Gastrocnemius medialis (tissue), 4 donors: ENCODE data around the gene KLHL28. TPM values are rescaled to one million over a fixed set of nuclear protein-coding genes. Genes with fewer than 3 reads are reported as not detected.

Source experiments
- ATAC-seq, 2 donors: fragments of 150-250 bp; one replicate each; pipeline ENCODE4 v1.9.1; 2016
- DNase-seq, 2 donors: peaks; one replicate each; pipeline ENCODE4 v3.0.0-alpha.2; 2019
- H3K27ac ChIP-seq, 4 donors: fragments of 200-600 bp; sonication (generic); 1 replicate in 1 of 4; 2 replicates in 3 of 4; pipeline ENCODE4 v1.5.1; 2016 to 2018; ENCODE audit warnings: mild to moderate bottlenecking in 2 of 4, moderate library complexity in 1 of 4
- H3K27me3 ChIP-seq, 3 donors: fragments of 200-600 bp; sonication (generic) in 2 of 3; 1 replicate in 1 of 3; 2 replicates in 2 of 3; pipeline versions ENCODE4 v1.5.1 to v1.6.0; 2016 to 2019; ENCODE audit warnings: mild to moderate bottlenecking in 1 of 3, moderate library complexity in 1 of 3
- H3K36me3 ChIP-seq, 2 donors: fragments of 200-600 bp; sonication (generic) in 1 of 2; one replicate each; pipeline ENCODE4 v1.5.1; 2017 to 2018
- H3K4me1 ChIP-seq, 2 donors: fragments of 200-600 bp; sonication (generic) in 1 of 2; one replicate each; pipeline ENCODE4 v1.5.1; 2016 to 2017; ENCODE audit warnings: mild to moderate bottlenecking in 2 of 2
- H3K4me3 ChIP-seq, 4 donors: fragments of 200-600 bp; sonication (generic) in 3 of 4; 1 replicate in 1 of 4; 2 replicates in 3 of 4; pipeline ENCODE4 v1.5.1; 2016 to 2019; ENCODE audit warnings: mild to moderate bottlenecking in 2 of 4
- H3K9me3 ChIP-seq, 3 donors: fragments of 200-600 bp; sonication (generic) in 2 of 3; 1 replicate in 1 of 3; 2 replicates in 2 of 3; pipeline ENCODE4 v1.5.1; 2016 to 2019
- POLR2A ChIP-seq, 2 donors: fragments of 450-650 bp; IDR thresholded peaks; one replicate each; pipeline ENCODE4 v1.6.1; 2017; ENCODE audit warnings: antibody characterized with exemption in 2 of 2, mild to moderate bottlenecking in 2 of 2, moderate library complexity in 2 of 2
- in situ Hi-C, 4 donors: fragments of 200-750 bp; cut with MboI; loops; one replicate each; pipeline versions ENCODE4 v1.15.0 to v1.8.0; 2017; ENCODE audit warnings: low sequenced_read_pairs in 4 of 4
- intact Hi-C: fragments of 100-400 bp; cut with DNase I; formaldehyde crosslinking; loops from one replicate; pipeline ENCODE4 v1.15.1; 2023; ENCODE audit warnings: low total_unique reads
- total RNA-seq, 4 donors: library from RNA; depleted of rRNA; stranded (reverse); fragments of >200 nt; gene quantifications; one replicate each; pipeline versions ENCODE4 v1.1.0 to v1.2.3, GENCODE V29; 2016
- TF ChIP-seq, protein P1 (sequence below), 5 experiments: fragments of 450-650 bp in 3 of 5; fragments of 200-600 bp in 2 of 5; sonication (generic) in 2 of 5; IDR thresholded peaks in 4 of 5; conservative IDR thresholded peaks in 1 of 5; 1 replicate in 4 of 5; 2 replicates in 1 of 5; pipeline ENCODE4 v1.5.1; 2016 to 2019; ENCODE audit warnings: antibody characterized with exemption in 5 of 5, mild to moderate bottlenecking in 3 of 5, moderate library complexity in 3 of 5

Gene KLHL28
- total RNA-seq, 4 donors from 2014 or later = 7.3 to 11.9 (median 8.2) TPM

GRCh38 chr14:44954750-44955149 is 7.0 kb downstream of the KLHL28 start:
- DNase-seq = no peak
- Histone ChIP-seq H3K4me3 (no peak overlapping the region), H3K27ac (no peak overlapping the region), H3K36me3 (no peaks in the 10 kb centered on the region), H3K9me3 (no peaks in the 10 kb centered on the region), H3K4me1 (peaks cover 28 to 29% of the 10 kb centered on the region in 2 donors), H3K27me3 (no peaks in the 10 kb centered on the region)
- in situ Hi-C loops (loop anchor here in 1 of 4 donors (25.0 kb wide), 1 partner anchor 183 kb away; the partner anchor contains the start of genes FANCM and FKBP3), intact Hi-C loops (no loop called here)
- TF ChIP-seq, protein P1, sequence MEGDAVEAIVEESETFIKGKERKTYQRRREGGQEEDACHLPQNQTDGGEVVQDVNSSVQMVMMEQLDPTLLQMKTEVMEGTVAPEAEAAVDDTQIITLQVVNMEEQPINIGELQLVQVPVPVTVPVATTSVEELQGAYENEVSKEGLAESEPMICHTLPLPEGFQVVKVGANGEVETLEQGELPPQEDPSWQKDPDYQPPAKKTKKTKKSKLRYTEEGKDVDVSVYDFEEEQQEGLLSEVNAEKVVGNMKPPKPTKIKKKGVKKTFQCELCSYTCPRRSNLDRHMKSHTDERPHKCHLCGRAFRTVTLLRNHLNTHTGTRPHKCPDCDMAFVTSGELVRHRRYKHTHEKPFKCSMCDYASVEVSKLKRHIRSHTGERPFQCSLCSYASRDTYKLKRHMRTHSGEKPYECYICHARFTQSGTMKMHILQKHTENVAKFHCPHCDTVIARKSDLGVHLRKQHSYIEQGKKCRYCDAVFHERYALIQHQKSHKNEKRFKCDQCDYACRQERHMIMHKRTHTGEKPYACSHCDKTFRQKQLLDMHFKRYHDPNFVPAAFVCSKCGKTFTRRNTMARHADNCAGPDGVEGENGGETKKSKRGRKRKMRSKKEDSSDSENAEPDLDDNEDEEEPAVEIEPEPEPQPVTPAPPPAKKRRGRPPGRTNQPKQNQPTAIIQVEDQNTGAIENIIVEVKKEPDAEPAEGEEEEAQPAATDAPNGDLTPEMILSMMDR (IDR thresholded peaks at IDR 0.05 in 4 of 5, conservative IDR thresholded peaks at IDR 0.05 in 1 of 5) = no peak
- TF ChIP-seq POLR2A (IDR thresholded peaks at IDR 0.05) = no peak
- ATAC-seq = no peak

- H3K36me3 ChIP-seq = no peaks in the 10 kb centered on the region
- intact Hi-C loops (no loop called here), in situ Hi-C loops (loop anchor here in 1 of 4 donors (25.0 kb wide), 1 partner anchor 185 kb away; the partner anchor contains the start of genes FANCM and FKBP3)
- H3K4me1 ChIP-seq = peaks cover 6 to 9% of the 10 kb centered on the region in 2 donors
- no peak for DNase-seq
- ATAC-seq = no peak
- no peaks in the 10 kb centered on the region for H3K9me3 ChIP-seq
- H3K27ac ChIP-seq = no peak overlapping the region
- no peaks in the 10 kb centered on the region for H3K27me3 ChIP-seq
- TF ChIP-seq POLR2A (IDR thresholded peaks at IDR 0.05) = no peak
- TF ChIP-seq, protein P1 (IDR thresholded peaks at IDR 0.05 in 4 of 5, conservative IDR thresholded peaks at IDR 0.05 in 1 of 5) = no peak
- no peak overlapping the region for H3K4me3 ChIP-seq
Observed at GRCh38 chr14:44952391-44953110, 9.2 kb downstream of the KLHL28 start.

DNA sequence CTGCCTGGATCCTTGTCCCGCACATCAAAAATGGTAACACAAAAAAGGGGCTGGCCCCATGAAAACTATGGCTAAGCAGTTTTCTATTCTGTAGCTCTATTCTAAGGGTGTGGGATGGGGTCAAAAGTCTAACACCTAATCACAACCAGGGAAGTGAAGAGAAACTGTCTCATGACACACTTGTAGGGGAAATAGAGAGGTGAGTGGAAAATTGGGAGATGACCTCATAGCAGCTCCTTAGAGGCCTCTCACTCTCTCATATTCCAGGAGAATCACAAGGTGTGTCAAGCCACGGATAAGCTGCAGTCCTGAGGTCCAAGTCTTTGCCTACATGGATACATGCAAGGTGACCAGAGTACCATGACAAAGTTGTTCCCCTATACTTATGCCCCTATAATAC is 10.7 kb downstream of the KLHL28 start:
- Histone ChIP-seq H3K36me3 (no peaks in the 10 kb centered on the region), H3K4me1 (peaks cover 0 to 4% of the 10 kb centered on the region in 2 donors), H3K27me3 (no peaks in the 10 kb centered on the region), H3K4me3 (no peak overlapping the region), H3K27ac (no peak overlapping the region), H3K9me3 (no peaks in the 10 kb centered on the region)
- in situ Hi-C loops = loop anchor here in 1 of 4 donors (25.0 kb wide), 1 partner anchor 186 kb away; the partner anchor contains the start of genes FANCM and FKBP3
- TF ChIP-seq POLR2A (IDR thresholded peaks at IDR 0.05) = no peak
- TF ChIP-seq, protein P1 (IDR thresholded peaks at IDR 0.05 in 4 of 5, conservative IDR thresholded peaks at IDR 0.05 in 1 of 5) = no peak
- DNase-seq (no peak), ATAC-seq (no peak)
- intact Hi-C loops = no loop called here

DNA sequence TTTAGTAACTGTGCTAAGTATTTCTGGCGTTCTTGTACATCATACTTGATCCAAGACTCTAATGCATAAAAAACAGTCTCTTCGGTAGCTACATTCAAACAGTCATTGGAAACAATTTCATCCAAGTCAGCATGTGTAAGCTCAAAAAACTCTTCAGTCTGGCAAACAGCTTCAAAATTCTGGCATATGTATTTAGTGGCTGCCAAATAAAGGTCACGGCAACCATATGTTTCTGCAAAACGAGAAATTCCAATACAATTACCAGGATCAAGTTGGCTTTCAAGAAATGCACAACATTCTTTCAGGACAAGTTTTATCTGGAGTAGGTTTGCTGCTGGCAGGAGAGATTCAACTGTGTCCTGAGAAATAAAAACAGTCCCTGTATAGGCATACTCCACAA is 16.5 kb downstream of the KLHL28 start:
- H3K27ac ChIP-seq = no peak overlapping the region
- peaks cover 0 to 29% of the 10 kb centered on the region in 2 donors for H3K36me3 ChIP-seq
- ATAC-seq (no peak), DNase-seq (no peak)
- intact Hi-C loops (no loop called here), in situ Hi-C loops (no loop called here)
- TF ChIP-seq, protein P1 (IDR thresholded peaks at IDR 0.05 in 4 of 5, conservative IDR thresholded peaks at IDR 0.05 in 1 of 5) = no peak
- no peak for TF ChIP-seq POLR2A (IDR thresholded peaks at IDR 0.05)
- H3K4me1 ChIP-seq = peaks cover 0 to 8% of the 10 kb centered on the region in 2 donors
- no peak overlapping the region for H3K4me3 ChIP-seq
- no peaks in the 10 kb centered on the region for H3K27me3 ChIP-seq
- H3K9me3 ChIP-seq = no peaks in the 10 kb centered on the region
